ENCODE data around the gene MPP2. TPM values are rescaled to one million over a fixed set of nuclear protein-coding genes. Genes with fewer than 3 reads are reported as not detected.

MPP2 gene
- total and polyA plus RNA-seq, 9 of the 15 experiments (the other 6 are each of a cell fraction or from before 2014, with no cell fraction given) = 0.04 to 1.0 (median 0.24) TPM

DNA sequence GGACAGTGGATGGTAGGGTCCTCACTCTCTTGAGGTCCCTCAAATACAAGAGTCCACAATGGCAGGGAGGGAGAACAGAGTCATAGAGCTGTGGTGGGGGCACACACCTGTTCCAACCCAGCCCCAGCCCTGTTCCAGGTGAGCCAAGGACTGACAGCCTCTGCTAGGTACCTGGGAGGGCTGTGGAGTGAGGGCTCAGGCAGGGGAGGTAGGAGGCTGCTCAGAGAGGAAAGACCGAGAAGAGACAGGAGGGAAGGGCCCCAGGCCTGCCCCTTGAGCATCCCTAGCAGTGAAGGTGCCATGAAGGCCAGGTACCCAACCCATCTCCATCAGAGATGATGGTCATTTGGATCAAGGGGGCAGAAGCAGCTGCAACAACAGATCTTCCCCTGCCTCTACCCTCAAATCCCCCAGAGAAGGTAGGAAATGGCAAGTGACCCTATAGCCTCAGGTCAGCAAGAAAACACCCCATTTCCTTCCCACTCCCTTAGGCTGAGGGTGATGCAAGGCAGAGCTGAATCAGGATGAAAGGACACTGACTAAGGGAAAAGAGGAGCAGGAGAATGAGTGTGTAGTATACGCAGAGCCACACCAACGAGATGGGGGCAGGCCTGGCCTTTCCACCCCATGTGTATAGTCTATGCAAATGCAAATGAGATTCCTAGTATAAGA, 31.7 kb downstream of the MPP2 start (continued):
- TF ChIP-seq ZNF696 (CRISPR knock-in tag; conservative IDR thresholded peaks at IDR 0.05) (no peak), RBFOX2 (IDR thresholded peaks at IDR 0.05; ENCODE audit: low read depth, low read length) (0 out of 2 replicates have a peak, but pooled peaks have one; percentile 13)
- TF ChIP-seq, protein P1, sequence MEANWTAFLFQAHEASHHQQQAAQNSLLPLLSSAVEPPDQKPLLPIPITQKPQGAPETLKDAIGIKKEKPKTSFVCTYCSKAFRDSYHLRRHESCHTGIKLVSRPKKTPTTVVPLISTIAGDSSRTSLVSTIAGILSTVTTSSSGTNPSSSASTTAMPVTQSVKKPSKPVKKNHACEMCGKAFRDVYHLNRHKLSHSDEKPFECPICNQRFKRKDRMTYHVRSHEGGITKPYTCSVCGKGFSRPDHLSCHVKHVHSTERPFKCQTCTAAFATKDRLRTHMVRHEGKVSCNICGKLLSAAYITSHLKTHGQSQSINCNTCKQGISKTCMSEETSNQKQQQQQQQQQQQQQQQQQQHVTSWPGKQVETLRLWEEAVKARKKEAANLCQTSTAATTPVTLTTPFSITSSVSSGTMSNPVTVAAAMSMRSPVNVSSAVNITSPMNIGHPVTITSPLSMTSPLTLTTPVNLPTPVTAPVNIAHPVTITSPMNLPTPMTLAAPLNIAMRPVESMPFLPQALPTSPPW (CRISPR knock-in tag; IDR thresholded peaks at IDR 0.05) = no peak

DNA sequence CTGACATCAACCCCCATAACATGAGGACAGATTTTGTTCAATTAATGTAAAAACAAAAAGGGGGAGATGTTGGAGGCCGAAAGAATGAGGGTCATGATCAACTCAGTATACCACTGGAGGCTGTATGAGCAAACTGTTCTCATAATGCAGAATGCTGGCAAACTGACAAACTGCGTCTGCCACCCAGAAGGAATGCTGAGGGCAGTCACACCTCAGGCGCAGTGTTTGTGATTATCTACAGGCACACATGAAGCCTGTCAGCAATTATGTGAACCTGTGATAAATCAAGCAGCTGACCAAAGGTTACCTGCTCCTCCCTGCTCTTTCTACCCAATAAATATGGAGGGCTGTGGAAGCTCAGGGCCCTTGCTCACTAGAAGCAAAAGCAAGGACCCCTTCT, 33.0 kb downstream of the MPP2 start:
- intact Hi-C loops (cut with micrococcal nuclease) (no loop called here), in situ Hi-C loops (cut with MboI) (no loop called here)
- no peak overlapping the region for H3K9ac ChIP-seq (ENCODE audit: insufficient read depth in 1 of 2, low read depth in 2 of 2, low read length in 2 of 2)
- peaks cover 2 to 21% of the 10 kb centered on the region in 2 experiments; a peak in 4 of 5 replicates for H3K27me3 ChIP-seq (ENCODE audit: control insufficient read depth in 2 of 2, insufficient read depth in 2 of 2, low read length in 2 of 2)
- H3K4me3 ChIP-seq = no peak overlapping the region
- WGBS (ENCODE audit: insufficient coverage, low coverage, missing lambda C conversion rate) = 0% methylated on average over 3 of the region's 3 CpGs
- no peak overlapping the region for H2AFZ ChIP-seq (ENCODE audit: low read depth, low read length)
- FAIRE-seq (no peak), ATAC-seq (no peak), DNase-seq (ENCODE audit: extremely low read depth in 1 of 4, low spot score in 3 of 4) (no peak)
- TF ChIP-seq EZH2 (IDR thresholded peaks at IDR 0.05; ENCODE audit: borderline replicate concordance, low read depth, low read length) (no peak), CBFA2T3 (IDR thresholded peaks at IDR 0.05) (no peak), FOXM1 (IDR thresholded peaks at IDR 0.05; ENCODE audit: low read depth) (no peak), FOXM1 (CRISPR knock-in tag; IDR thresholded peaks at IDR 0.05; ENCODE audit: low read depth) (no peak), ARID1B (IDR thresholded peaks at IDR 0.05) (no peak), HDAC8 (tag; IDR thresholded peaks at IDR 0.05) (no peak), HCFC1 (IDR thresholded peaks at IDR 0.05; ENCODE audit: low read depth, low read length) (no peak)
- no peaks in the 10 kb centered on the region for H3K9me1 ChIP-seq (ENCODE audit: control insufficient read depth, insufficient read depth, low read length)
- no peak overlapping the region for H3K27ac ChIP-seq (ENCODE audit: extremely low read depth, low read depth, low read length)
- ChIA-PET CTCF (ENCODE audit: low intra/inter-chr PET ratio) (no interaction called here), POLR2A (no interaction called here)
- no peaks in the 10 kb centered on the region for H3K79me2 ChIP-seq (ENCODE audit: control insufficient read depth, insufficient read depth, low read length)
- no TSS peak for BruUV-seq (replicated peaks)
- H3K36me3 ChIP-seq (ENCODE audit: control insufficient read depth, insufficient read depth, low read length) = no peaks in the 10 kb centered on the region
- peaks cover 0 to 14% of the 10 kb centered on the region in 2 experiments; a peak in 4 of 5 replicates for H3K4me1 ChIP-seq (replicated peaks in 1 of 2; ENCODE audit: control insufficient read depth in 2 of 2, insufficient read depth in 2 of 2, low read length in 2 of 2)
- H3K4me2 ChIP-seq (ENCODE audit: insufficient read depth, low read length) = no peak overlapping the region
- no peaks in the 10 kb centered on the region for H3K9me3 ChIP-seq (replicated peaks; ENCODE audit: control insufficient read depth, insufficient read depth, low read depth, low read length)
- no peaks in the 10 kb centered on the region; the same call in 1 of the 2 replicates for H4K20me1 ChIP-seq (replicated peaks; ENCODE audit: control insufficient read depth, insufficient read depth, low read length)

Measured in K562 (cell line).